H4 (cell line): ENCODE data around the gene DCTN4. TPM values are rescaled to one million over a fixed set of nuclear protein-coding genes. Genes with fewer than 3 reads are reported as not detected.

ENCODE experiments used
- DNase-seq: peaks from one replicate; pipeline ENCODE4 v3.0.0-alpha.2; 2015; ENCODE audit warnings: low spot score
- total RNA-seq: library from RNA; depleted of rRNA; stranded (reverse); fragments of >200 nt; shearing (Covaris generic); gene quantifications from 2 replicates; pipeline ENCODE4 v1.2.3, GENCODE V29; 2014; rRNA removed

DCTN4 gene
- total RNA-seq, 1 experiment from 2014 or later, result 47.8 TPM

DNA sequence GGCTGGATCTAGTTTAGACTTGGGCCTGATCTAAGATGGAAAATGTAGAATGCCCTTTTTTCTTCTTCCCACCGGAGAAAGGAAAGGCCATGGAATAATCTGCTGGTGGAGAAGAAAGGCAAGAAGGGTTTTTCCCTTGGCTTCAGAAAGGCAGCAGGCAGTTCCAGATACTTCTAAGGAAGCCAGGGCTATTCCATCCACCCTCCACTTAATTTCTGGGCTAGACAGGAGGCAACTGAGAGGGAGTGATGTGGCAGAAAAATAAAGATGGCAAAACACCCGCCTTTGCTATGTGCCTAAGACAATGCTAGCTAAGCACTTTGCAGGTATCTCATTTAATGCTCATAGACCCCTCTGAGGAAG lies 87.9 kb downstream of the DCTN4 start:
- DNase-seq, result no peak

DNA sequence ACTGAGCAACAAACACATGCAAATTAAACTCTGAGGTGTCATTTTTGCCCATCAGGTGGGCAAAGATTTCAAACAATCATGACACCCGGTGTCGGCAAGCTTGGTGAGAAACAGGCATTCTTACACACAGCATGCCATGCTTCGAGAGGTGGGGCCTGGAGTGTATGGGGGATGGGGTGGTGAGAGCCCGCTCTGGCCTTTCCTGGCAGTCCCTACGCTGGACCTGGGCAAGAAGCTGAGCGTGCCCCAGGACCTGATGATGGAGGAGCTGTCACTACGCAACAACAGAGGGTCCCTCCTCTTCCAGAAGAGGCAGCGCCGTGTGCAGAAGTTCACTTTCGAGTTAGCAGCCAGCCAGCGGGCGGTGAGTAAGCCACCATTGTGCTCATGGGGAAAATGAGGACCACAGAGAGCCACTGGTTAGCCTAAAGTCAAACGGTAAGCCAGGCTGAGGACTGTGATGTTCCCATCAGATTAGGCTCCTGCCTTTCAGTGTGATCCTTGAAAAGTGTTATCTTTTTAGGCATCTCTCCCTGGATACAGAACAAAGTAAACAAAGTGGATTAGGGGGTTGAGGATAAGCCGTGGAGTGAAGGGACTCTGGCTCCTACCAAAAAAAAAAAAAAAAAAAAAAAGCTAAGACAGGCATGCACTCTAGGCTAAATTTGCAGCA lies 88.4 kb downstream of the DCTN4 start:
- no peak for DNase-seq

DNA sequence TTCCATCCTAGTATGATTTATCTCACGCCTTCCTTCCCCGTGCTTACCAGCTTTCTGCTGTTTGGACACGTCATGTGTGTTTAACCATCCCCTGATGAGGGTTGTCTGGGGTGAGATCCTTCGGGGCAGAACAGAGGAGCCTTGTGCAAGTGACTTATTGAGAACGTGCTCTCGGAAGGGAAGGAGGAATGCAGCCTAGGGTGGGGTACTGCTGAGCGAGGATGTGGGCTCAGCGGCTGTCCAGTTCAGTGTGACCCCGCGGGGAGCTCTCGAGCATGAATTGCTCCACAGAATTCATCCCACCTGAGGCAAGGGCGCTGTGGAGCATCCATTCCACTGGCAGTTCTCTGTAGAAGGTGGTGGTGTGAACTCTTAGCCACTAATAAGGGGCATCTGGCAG lies 93.8 kb downstream of the DCTN4 start:
- no peak for DNase-seq

DNA sequence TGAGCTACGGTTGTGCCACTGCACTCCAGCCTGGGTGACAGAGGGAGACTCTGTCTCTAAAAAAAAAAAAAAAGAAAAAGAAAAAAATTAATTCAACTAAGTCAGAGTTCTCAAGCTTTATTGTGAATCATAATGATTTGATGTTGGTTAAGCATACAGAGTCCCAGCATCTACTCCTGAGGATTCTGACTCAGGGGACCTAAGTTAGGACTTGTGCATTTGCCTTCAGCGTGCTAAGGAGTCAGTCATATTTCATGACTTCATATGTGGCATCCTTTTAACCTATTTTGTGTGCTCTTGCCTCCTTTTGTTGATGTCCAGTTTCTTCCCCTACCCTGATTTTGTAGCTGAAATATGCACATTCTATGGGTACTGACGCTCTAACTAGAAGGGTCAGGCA lies 94.9 kb downstream of the DCTN4 start:
- DNase-seq, result no peak

DNA sequence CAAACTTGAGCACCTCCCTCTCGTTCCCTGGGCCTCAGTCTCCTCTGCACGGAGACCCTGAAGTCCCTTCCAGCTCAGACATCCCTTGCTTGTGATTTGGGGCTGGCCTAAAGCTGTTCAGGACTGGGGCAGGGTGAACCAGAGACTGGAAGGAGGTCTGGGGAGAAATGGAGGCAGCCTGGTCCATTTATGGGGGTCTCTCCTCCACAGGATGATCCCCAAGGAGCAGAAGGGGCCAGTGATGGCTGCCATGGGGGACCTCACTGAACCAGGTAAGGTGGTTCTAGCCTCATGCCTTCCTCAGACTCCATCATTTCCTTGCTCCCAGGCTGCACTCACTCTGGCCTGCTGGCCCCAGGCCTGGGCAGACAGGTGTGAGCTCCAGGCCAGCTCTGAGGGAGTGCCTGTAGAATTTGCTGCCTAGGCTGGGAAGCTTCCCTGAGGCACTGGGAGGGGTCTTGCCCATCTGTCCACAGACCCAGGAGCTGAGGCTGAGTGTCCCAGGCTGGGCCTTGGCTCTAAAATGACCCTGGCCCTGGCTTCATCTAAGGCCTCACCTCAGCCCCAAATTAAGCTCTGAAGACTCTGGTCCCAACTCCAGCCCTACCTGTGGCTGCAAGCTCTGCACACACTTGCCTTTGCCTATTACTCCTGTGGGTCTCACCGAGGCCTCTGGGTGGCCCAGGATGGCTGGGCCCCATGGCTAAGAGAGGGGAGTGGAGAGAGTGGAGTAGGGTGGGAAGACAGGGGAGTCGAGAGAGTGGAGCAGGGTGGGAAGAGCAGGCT lies 95.9 kb downstream of the DCTN4 start:
- no peak for DNase-seq

DNA sequence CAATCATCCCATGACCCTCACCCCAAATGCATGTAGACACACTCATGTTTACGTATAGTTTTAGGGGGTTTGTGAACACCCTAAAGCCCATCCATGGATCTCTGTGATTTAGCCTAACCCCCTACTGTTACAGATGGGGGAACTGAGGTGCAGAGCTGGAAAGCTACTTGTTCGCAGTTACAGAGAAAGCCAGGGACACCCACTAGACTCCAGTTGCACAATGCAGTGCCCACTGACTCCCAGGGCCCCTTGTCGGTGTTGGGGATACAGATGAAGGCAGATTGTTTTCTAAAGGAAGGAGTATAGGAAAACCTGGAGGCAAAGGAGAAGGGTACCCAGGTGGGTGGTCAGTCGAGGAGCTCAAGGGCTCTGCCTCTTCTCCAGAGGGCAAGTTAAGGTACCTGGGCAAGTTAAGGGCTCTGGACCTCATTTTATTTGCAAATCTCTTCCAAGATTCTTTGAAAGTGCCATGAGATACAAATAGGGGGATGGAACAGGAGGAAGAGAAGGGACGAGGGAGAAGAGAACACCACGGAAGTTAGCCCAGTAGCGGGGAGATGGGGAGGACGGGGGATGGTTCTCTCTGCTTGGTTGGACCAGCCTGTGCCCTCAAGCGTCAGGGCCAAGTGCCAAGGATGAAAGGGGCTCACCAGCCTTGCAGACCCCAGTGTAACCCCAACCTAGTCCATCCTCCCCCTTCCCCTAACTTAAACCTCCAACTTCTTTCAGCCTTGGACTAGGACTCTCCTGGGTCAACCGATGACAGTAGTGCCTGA lies 96.8 kb downstream of the DCTN4 start:
- DNase-seq, result no peak

DNA sequence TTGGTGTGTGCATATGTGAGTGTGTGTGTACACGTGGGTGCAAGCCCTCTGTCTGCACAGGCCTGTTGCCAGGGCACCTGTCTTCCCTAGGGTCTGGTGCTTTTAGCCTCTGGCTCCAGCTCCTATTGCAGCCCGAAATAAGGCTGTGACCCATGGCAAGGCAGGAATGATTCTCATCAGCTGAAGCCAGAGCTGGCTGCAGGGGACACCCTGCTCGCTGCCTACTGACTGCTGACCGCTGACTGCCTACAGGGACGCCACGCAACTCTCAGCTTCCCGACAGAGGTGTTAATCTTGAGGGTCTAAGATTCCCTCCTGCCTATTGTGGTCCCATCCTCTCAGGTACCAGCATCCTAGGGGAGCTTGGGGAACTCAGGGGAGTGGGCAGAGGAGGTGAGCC lies 97.7 kb downstream of the DCTN4 start, which contains the start of gene MYOZ3:
Gene MYOZ3, plus strand, starts transcription at position 166 of the 400 bp plus-strand sequence. CDS start 1,691 bp downstream, outside the sequence.
- no peak for DNase-seq

DNA sequence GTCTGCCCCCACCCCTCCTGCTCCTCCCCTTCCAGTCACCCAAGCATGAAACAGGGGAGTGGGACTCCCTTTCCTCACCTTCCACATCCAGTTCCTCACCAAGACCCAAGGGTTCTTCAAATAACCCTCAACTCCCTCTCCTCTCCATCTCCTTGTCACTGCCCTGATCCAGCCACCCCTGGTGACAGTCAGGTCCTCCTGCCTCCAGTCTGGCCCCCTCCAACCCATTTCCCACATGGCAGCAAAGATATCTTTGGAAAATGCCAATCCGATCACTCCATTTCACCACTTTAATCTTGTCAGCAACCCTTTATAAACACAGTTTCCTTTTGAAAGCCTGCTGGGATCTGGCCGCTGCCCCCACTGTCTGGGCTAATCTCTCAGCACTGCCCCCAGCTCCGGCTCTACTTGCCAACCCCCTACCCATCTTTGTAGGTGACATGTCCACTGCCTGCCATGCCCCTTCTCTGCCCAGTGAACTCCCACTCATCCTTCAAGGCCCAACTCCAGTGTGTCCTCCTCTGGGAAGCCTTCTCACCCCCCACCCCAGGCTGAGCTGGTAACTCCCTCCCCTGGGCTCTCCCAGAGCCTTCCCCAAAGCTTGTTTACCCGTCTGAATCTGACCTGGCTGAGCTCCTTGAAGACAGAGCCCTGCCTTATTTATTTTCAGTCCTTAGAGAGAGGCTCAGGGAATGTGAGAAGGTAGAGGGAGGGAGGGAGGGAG lies 98.5 kb downstream of the DCTN4 start:
- no peak for DNase-seq

DNA sequence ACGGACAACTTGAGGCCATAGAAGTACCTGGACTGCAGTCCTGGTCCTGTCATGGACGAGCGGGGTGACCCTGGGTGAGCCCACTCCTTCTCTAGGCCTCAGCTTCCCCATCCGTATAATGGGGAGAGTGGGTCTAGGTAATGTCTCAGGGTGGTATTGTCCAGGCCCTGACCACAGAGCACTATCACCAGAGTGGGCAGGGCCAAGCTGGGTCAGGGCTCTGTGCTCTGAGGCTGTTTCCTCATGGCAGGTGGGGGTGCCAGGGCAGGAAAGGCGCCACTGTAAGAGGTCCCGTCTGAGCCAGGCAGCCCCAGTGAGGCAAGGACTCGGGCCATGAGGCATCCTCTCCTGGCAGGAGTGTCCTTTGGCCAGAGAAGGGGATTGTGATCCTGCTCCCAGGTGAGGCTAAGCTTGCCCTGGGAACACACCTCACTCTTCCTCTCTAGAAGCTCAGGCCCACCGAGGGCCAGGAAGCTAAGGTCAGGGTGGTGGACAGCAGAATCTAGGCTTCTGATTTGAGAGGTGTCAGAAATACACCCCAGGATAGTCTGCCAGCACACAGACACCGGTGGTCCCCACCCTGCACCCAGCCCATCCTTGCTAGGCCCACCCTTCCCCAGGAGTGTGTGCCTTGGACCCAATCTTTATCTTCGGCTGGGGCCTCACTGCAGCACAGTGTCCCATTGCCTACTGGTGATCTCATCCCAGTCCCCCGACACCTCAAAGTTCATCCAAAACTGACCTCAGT lies 99.3 kb downstream of the DCTN4 start:
- DNase-seq, result no peak

DNA sequence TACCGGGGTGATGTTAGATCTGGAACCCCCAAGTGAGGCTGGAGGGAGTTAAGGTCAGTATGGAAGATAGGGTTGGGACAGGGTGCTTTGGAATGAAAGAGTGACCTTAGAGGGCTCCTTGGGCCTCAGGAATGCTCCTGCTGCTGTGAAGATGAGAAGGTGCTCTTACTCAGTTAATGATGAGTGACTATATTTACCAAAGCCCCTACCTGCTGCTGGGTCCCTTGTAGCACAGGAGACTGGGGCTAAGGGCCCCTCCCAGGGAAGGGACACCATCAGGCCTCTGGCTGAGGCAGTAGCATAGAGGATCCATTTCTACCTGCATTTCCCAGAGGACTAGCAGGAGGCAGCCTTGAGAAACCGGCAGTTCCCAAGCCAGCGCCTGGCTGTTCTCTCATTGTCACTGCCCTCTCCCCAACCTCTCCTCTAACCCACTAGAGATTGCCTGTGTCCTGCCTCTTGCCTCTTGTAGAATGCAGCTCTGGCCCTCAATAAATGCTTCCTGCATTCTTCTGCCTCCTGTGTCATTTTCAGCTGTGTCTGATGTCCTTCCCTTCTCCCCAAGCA lies 100.0 kb downstream of the DCTN4 start:
- no peak for DNase-seq

Other genes starting within 250 kb of the DCTN4 start
- gene SYNPO, start 118.4 kb downstream of the DCTN4 start, total RNA-seq, result 4.3 and 7.1 TPM in 2 replicates
- gene MYOZ3, start 97.8 kb downstream of the DCTN4 start, total RNA-seq, result not detected in 2 replicates
- gene RBM22, start 58.0 kb downstream of the DCTN4 start, total RNA-seq, result 28.0 and 35.8 TPM in 2 replicates
- gene SMIM3, start 19.7 kb upstream of the DCTN4 start, total RNA-seq, result 47.6 and 53.9 TPM in 2 replicates
- gene IRGM, start 87.5 kb upstream of the DCTN4 start, total RNA-seq, result not detected in 2 replicates
- gene ZNF300, start 146.0 kb upstream of the DCTN4 start, total RNA-seq, result 4.3 and 5.7 TPM in 2 replicates